IPS-20b (cell line): Measurements from ENCODE around the gene RPL22.

Source experiments
- H3K27ac ChIP-seq: one replicate; pipeline ENCODE4 v1.5.1; 2013; ENCODE audit warnings: low read length
- H3K27me3 ChIP-seq: 2 replicates; pipeline ENCODE4 v1.6.1; 2013; ENCODE audit warnings: mild to moderate bottlenecking, low read length, inconsistent platforms; ENCODE audit not compliant: insufficient read depth
- H3K36me3 ChIP-seq: 2 replicates; pipeline ENCODE4 v1.6.1; 2013; ENCODE audit warnings: low read depth, mild to moderate bottlenecking, inconsistent platforms, low read length, moderate library complexity; ENCODE audit not compliant: insufficient read depth
- H3K4me1 ChIP-seq: 2 replicates; pipeline ENCODE4 v1.6.1; 2013; ENCODE audit warnings: mild to moderate bottlenecking, control low read depth, inconsistent platforms, low read length, moderate library complexity; ENCODE audit not compliant: insufficient read depth
- H3K4me3 ChIP-seq: 2 replicates; pipeline ENCODE4 v1.5.1; 2013; ENCODE audit warnings: mild to moderate bottlenecking, low read length, inconsistent platforms
- H3K9ac ChIP-seq: 2 replicates; pipeline ENCODE4 v1.6.1; 2013; ENCODE audit warnings: low read depth, mild to moderate bottlenecking, inconsistent platforms, low read length, moderate library complexity
- H3K9me3 ChIP-seq: 2 replicates; pipeline ENCODE4 v1.6.1; 2013; ENCODE audit warnings: mild to moderate bottlenecking, low read depth, low read length, inconsistent platforms; ENCODE audit not compliant: insufficient read depth

RPL22 gene

DNA sequence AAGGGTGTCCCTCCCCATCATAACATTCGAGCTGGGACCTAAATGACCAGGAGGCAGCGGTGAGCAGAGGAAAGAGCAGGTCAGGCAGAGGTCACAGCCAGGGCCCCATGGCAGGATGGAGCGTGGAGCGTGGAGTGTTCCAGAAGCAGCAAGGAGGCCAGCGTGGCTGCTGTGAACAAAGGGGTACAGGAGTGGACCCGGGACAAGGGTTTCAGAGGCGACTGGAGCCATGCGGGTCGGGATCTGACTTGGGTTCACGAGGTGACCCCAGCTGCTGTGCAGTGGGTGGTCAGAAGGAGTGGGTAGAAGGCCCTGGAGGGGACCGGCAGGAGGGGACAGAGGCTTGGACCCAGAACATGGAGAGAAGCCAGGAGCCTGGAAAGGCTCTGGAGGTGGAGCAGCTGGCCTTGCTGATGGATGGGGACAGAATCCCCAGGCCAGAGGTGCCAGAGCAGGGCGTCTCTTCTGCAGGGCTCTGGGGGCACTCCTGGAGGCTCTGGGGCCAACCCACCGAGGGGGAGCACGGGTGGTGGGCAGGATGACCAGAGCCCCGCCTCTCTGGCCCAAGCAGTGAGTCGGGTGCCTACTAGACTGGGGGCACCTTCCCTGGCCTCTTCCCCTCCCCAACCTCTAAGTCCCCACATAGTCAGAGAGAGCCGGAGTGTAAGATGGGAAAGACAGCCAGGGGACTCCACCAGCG lies 21.6 kb downstream of the RPL22 start:
- H3K36me3 ChIP-seq, result no peaks in the 10 kb centered on the region
- no peak overlapping the region for H3K4me3 ChIP-seq
- H3K27me3 ChIP-seq, result peaks cover 74% of the 10 kb centered on the region
- H3K9me3 ChIP-seq, result no peaks in the 10 kb centered on the region; the same call in none of the 2 replicates
- H3K9ac ChIP-seq, result no peak overlapping the region
- H3K4me1 ChIP-seq, result peaks cover 3% of the 10 kb centered on the region; the same call in 1 of the 2 replicates
- H3K27ac ChIP-seq, result no peak overlapping the region

DNA sequence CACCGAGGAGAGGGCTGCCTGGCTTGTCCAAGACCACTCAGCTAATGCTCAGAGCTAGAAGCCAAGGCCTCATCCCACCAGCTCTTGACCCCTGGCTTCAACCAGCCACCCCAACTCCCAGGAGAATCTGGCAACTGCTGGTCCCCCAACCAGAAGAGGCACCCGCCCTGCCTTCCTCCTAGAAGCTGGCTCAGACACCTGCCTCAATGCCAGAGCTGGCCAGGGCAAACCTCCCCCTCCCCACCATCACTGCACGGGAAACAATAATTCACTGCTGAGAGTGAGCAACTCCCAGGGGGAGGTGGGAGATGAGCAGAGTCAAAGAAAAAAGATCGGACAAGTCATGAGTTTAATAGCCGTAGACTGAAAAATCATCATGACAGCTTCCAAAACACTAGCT lies 22.6 kb downstream of the RPL22 start:
- Histone ChIP-seq H3K27ac (no peak overlapping the region), H3K36me3 (no peaks in the 10 kb centered on the region), H3K9ac (no peak overlapping the region), H3K4me1 (peaks cover 3% of the 10 kb centered on the region; the same call in 1 of the 2 replicates), H3K4me3 (no peak overlapping the region), H3K27me3 (peaks cover 63% of the 10 kb centered on the region), H3K9me3 (no peaks in the 10 kb centered on the region; the same call in none of the 2 replicates)

- H3K9ac ChIP-seq, result no peak overlapping the region
These were observed 24.0 kb downstream of the RPL22 start for GRCh38 chr1:6175411-6175828.

DNA sequence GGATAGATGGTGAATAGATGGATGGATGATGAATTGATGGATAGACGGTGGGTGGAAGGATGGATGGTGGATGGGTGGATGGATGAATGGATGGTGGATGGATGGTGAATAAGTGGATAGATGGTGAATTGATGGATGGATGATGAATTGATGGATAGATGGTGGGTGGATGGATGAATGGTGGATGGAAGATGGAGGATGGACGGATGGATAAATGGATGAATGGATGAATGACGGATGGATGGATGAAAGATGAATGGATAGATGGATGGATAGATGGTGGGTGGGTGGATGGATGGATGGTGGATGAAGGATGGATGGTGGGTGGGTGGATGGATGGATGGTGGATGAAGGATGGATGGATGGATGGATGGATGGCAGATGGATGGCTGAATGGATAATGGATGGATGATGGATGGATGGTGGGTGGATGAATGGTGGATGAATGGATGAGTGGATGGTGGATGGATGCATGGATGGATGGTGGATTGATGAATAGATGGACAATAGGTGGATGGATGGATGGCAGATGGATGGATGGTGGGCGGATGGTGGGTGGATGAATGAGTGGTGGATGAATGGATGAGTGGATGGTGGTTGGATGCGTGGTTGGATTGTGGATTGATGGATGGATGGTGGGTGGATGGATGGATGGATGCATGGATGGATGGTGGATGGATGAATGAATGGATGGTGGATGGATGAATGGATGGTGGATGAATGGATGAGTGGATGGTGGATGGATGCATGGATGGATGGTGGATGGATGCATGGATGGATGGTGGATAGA lies 24.6 kb downstream of the RPL22 start:
- Histone ChIP-seq H3K9me3 (no peaks in the 10 kb centered on the region; the same call in none of the 2 replicates), H3K27me3 (peaks cover 43% of the 10 kb centered on the region), H3K36me3 (no peaks in the 10 kb centered on the region), H3K4me1 (no peaks in the 10 kb centered on the region), H3K4me3 (no peak overlapping the region), H3K27ac (no peak overlapping the region), H3K9ac (no peak overlapping the region)

More at GRCh38 chr1:6175411-6175828, 24.0 kb downstream of the RPL22 start:
- Histone ChIP-seq H3K4me1 (no peaks in the 10 kb centered on the region), H3K9me3 (no peaks in the 10 kb centered on the region; the same call in none of the 2 replicates), H3K4me3 (no peak overlapping the region), H3K36me3 (no peaks in the 10 kb centered on the region), H3K27me3 (peaks cover 49% of the 10 kb centered on the region), H3K27ac (no peak overlapping the region)

GRCh38 chr1:6172549-6172948 lies 26.8 kb downstream of the RPL22 start:
- no peak overlapping the region for H3K4me3 ChIP-seq
- no peaks in the 10 kb centered on the region for H3K4me1 ChIP-seq
- H3K36me3 ChIP-seq, result no peaks in the 10 kb centered on the region
- H3K27ac ChIP-seq, result no peak overlapping the region
- no peaks in the 10 kb centered on the region; the same call in none of the 2 replicates for H3K9me3 ChIP-seq
- no peak overlapping the region for H3K9ac ChIP-seq
- peaks cover 23% of the 10 kb centered on the region for H3K27me3 ChIP-seq

- no peak overlapping the region for H3K27ac ChIP-seq
These were observed 27.8 kb downstream of the RPL22 start for GRCh38 chr1:6171548-6172124.

DNA sequence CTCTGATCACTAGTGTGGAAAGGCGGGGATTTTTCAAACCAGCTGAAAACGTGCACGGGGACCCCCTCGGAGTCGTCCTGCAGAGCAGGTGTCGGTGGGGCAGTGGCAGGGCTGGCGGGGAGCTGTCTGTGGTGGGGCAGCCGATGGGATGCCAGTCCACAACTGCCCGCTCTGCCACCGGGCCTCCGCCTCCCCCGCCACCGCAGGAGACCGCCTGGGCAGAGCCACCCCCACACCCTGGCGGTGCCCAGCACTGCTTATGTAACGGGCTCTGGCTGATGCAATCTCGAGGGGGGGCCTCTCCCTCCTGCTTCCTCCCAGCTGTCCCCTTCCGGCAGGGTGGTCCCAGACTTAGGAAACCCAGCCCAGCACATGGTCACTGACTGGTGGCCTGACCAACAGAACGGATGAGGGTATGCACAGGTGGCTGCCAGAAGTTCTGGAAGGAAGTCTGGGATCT lies 28.6 kb downstream of the RPL22 start:
- no peaks in the 10 kb centered on the region for H3K4me1 ChIP-seq
- peaks cover 6% of the 10 kb centered on the region for H3K27me3 ChIP-seq
- H3K4me3 ChIP-seq, result no peak overlapping the region

More at GRCh38 chr1:6171548-6172124, 27.8 kb downstream of the RPL22 start:
- Histone ChIP-seq H3K4me1 (no peaks in the 10 kb centered on the region), H3K9me3 (no peaks in the 10 kb centered on the region; the same call in none of the 2 replicates), H3K9ac (no peak overlapping the region), H3K27me3 (peaks cover 14% of the 10 kb centered on the region), H3K4me3 (no peak overlapping the region), H3K36me3 (no peaks in the 10 kb centered on the region)

GRCh38 chr1:6170116-6170741 lies 29.2 kb downstream of the RPL22 start:
- Histone ChIP-seq H3K9me3 (no peaks in the 10 kb centered on the region; the same call in 1 of the 2 replicates), H3K36me3 (no peaks in the 10 kb centered on the region), H3K9ac (no peak overlapping the region), H3K4me3 (no peak overlapping the region), H3K27ac (no peak overlapping the region), H3K27me3 (peaks cover under 1% of the 10 kb centered on the region), H3K4me1 (no peaks in the 10 kb centered on the region)

More for the DNA sequence above, 28.6 kb downstream of the RPL22 start:
- no peak overlapping the region for H3K9ac ChIP-seq
- no peak overlapping the region for H3K27ac ChIP-seq
- no peaks in the 10 kb centered on the region for H3K36me3 ChIP-seq
- H3K9me3 ChIP-seq, result no peaks in the 10 kb centered on the region; the same call in none of the 2 replicates

DNA sequence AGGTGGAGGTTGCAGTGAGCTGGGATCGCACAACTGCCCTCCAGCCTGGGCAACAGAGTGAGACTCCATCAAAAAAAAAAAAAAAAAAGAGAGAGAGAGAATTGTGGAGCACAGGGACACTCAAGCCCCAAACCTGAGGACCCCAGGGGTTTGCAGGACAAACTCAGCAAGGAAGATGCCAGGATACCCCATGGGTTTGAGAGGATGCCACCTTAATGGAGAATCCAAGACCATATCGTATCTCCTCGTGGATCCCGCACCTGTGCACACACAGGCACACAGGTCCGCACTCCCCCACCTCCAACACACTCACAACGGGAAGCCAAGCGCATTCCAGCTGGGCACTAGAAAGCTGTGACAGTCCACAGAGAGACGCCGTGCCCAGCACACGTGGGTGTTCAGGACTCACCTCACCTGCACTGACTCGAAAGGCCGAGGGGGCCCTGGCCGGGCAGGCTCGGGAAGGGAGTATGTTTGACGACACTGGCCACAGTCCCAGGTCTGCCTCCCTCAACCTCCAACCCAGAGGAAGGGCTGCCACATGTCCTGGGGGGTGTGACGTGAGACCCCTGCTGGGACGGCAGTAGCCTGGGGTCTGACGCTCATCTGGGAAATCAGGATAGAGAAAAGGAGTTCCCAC lies 30.3 kb downstream of the RPL22 start:
- Histone ChIP-seq H3K9ac (no peak overlapping the region), H3K36me3 (no peaks in the 10 kb centered on the region), H3K4me3 (no peak overlapping the region), H3K9me3 (no peaks in the 10 kb centered on the region), H3K4me1 (no peaks in the 10 kb centered on the region), H3K27me3 (no peaks in the 10 kb centered on the region; the same call in 1 of the 2 replicates), H3K27ac (no peak overlapping the region)

- Histone ChIP-seq H3K27ac (no peak overlapping the region), H3K4me3 (no peak overlapping the region), H3K9me3 (no peaks in the 10 kb centered on the region), H3K27me3 (no peaks in the 10 kb centered on the region; the same call in 1 of the 2 replicates), H3K36me3 (no peaks in the 10 kb centered on the region), H3K9ac (no peak overlapping the region), H3K4me1 (no peaks in the 10 kb centered on the region)
These were observed 31.7 kb downstream of the RPL22 start for GRCh38 chr1:6167391-6168303.
